B cell (primary cell): ENCODE data around the gene COQ7. TPM values are rescaled to one million over a fixed set of nuclear protein-coding genes. Genes with fewer than 3 reads are reported as not detected.
A peak's percentile ranks its signal among the peaks of the same experiment; 100 is the strongest.

Experiments used
- ATAC-seq: fragments of 200-7000 bp; cut with Tn5 transposase; one replicate; pipeline ENCODE4 v1.10.0; 2021; ENCODE audit warnings: low read depth, mild to moderate bottlenecking, moderate number of reproducible peaks, moderate library complexity
- CTCF ChIA-PET: fragments of 350-600 bp; sonication (Branson Sonifier 250); formaldehyde crosslinking; loops from one replicate; lab custom pipeline; 2021; ENCODE audit warnings: antibody characterized with exemption, inconsistent platforms; lab: Charles Lee
- POLR2A ChIA-PET: fragments of 350-600 bp; sonication (Branson Sonifier 250); formaldehyde crosslinking; loops from one replicate; lab custom pipeline; 2021; ENCODE audit warnings: antibody characterized with exemption; lab: Charles Lee
- DNase-seq: peaks from one replicate; pipeline ENCODE4 v3.0.0; 2013
- H2AFZ ChIP-seq: 2 replicates; pipeline ENCODE4 v1.6.1; 2012; ENCODE audit warnings: mild to moderate bottlenecking, low read depth, low read length; ENCODE audit not compliant: insufficient read depth, poor library complexity, severe bottlenecking
- H3K27ac ChIP-seq, 2 donors: 1 replicate in 1 of 2; 2 replicates in 1 of 2; pipeline ENCODE4 v1.5.1; 2012 to 2013; ENCODE audit warnings: low read length in 2 of 2, mild to moderate bottlenecking in 2 of 2, moderate library complexity in 1 of 2
- H3K27me3 ChIP-seq, 4 experiments: fragments of 200-600 bp in 1 of 4; sonication (generic) in 1 of 4; replicated peaks in 1 of 4; 1 replicate in 2 of 4; 2 replicates in 2 of 4; pipeline versions ENCODE4 v1.6.1 to v1.7.0; 2013 to 2016; ENCODE audit warnings: low read length in 3 of 4, mild to moderate bottlenecking in 2 of 4, mixed read lengths in 1 of 4, moderate library complexity in 1 of 4; ENCODE audit not compliant: insufficient read depth in 4 of 4, control insufficient read depth in 3 of 4; ENCODE audit errors: control extremely low read depth in 1 of 4
- H3K36me3 ChIP-seq, 2 experiments: replicated peaks in 1 of 2; 1 replicate in 1 of 2; 2 replicates in 1 of 2; pipeline versions ENCODE4 v1.6.1 to v1.7.1; 2013; ENCODE audit warnings: low read length in 1 of 2; ENCODE audit not compliant: insufficient read depth in 2 of 2, control insufficient read depth in 1 of 2; ENCODE audit errors: control extremely low read depth in 1 of 2, extremely low read depth in 1 of 2
- H3K4me1 ChIP-seq, 2 donors: fragments of 200-600 bp in 1 of 2; sonication (generic) in 1 of 2; 1 replicate in 1 of 2; 2 replicates in 1 of 2; pipeline versions ENCODE4 v1.5.1 to v1.6.1; 2013 to 2017; ENCODE audit warnings: low read length in 2 of 2; ENCODE audit not compliant: control insufficient read depth in 2 of 2, insufficient read depth in 2 of 2
- H3K4me2 ChIP-seq: replicated peaks from 2 replicates; pipeline ENCODE3; 2012; ENCODE audit warnings: mild to moderate bottlenecking, low read depth, low read length; ENCODE audit not compliant: poor library complexity, severe bottlenecking
- H3K4me3 ChIP-seq, 5 experiments: fragments of 200-600 bp in 1 of 5; sonication (generic) in 1 of 5; 1 replicate in 3 of 5; 2 replicates in 2 of 5; pipeline versions ENCODE4 v1.5.1 to v1.7.0; 2011 to 2016; ENCODE audit warnings: low read length in 4 of 5, mild to moderate bottlenecking in 4 of 5, low read depth in 2 of 5, control low read depth in 1 of 5, moderate library complexity in 1 of 5; ENCODE audit not compliant: insufficient read depth in 1 of 5; ENCODE audit errors: control extremely low read depth in 1 of 5, extremely low read depth in 1 of 5
- H3K79me2 ChIP-seq: fragments of 200-600 bp; sonication (generic); one replicate; pipeline ENCODE4 v1.6.0; 2016; ENCODE audit warnings: low read length; ENCODE audit not compliant: control insufficient read depth, insufficient read depth
- H3K9ac ChIP-seq: fragments of 200-600 bp; sonication (generic); 2 replicates; pipeline ENCODE4 v1.6.1; 2017; ENCODE audit warnings: mild to moderate bottlenecking, low read length, moderate library complexity
- H3K9me3 ChIP-seq, 3 donors: one replicate each; pipeline versions ENCODE4 v1.6.1 to v1.7.1; 2013; ENCODE audit warnings: low read length in 2 of 3; ENCODE audit not compliant: control insufficient read depth in 2 of 3, insufficient read depth in 1 of 3; ENCODE audit errors: control extremely low read depth in 1 of 3
- H4K20me1 ChIP-seq: 2 replicates; pipeline ENCODE4 v1.6.0; 2012; ENCODE audit warnings: mild to moderate bottlenecking, low read length; ENCODE audit not compliant: insufficient read depth, control insufficient read depth, poor library complexity, severe bottlenecking
- H3K27ac Mint-ChIP-seq: one replicate; pipeline ENCODE4 v1.8.0; 2021; ENCODE audit warnings: mixed read lengths
- H3K27me3 Mint-ChIP-seq: one replicate; pipeline ENCODE4 v1.8.0; 2021; ENCODE audit warnings: mixed read lengths
- H3K4me1 Mint-ChIP-seq: one replicate; pipeline ENCODE4 v1.8.0; 2021; ENCODE audit warnings: mixed read lengths
- H3K4me3 Mint-ChIP-seq: one replicate; pipeline ENCODE4 v1.8.0; 2021; ENCODE audit warnings: mixed read lengths
- H3K9me3 Mint-ChIP-seq: one replicate; pipeline ENCODE4 v1.8.0; 2022; ENCODE audit warnings: mixed read lengths; ENCODE audit not compliant: insufficient read depth
- CTCF ChIP-seq: fragments of 200-600 bp; IDR thresholded peaks from one replicate; pipeline ENCODE4 v1.8.0; 2022; ENCODE audit warnings: antibody characterized with exemption, mild to moderate bottlenecking
- EZH2 ChIP-seq: IDR thresholded peaks from 2 replicates; pipeline ENCODE4 v1.6.1; 2012; ENCODE audit warnings: borderline replicate concordance, low read depth, mild to moderate bottlenecking, moderate library complexity, low read length; ENCODE audit not compliant: insufficient read depth, poor library complexity, severe bottlenecking
- WGBS: methylation state at CpG from one replicate; pipeline ENCODE4 v1.1.5; 2013; ENCODE audit warnings: missing lambda C conversion rate; ENCODE audit not compliant: insufficient coverage; 5-methylcytosine and 5-hydroxymethylcytosine counted together
- intact Hi-C: fragments of 100-400 bp; cut with micrococcal nuclease; formaldehyde crosslinking; loops from one replicate; pipeline ENCODE4 v1.10.0; 2022
- polyA plus RNA-seq: library from polyadenylated mRNA; depleted of rRNA; stranded (reverse); fragments of >200 nt; gene quantifications from 2 replicates; pipeline ENCODE4 v1.2.3, GENCODE V29; 2012
- total RNA-seq, 2 donors: library from RNA; stranded (reverse); fragments of 120-200 nt in 1 of 2; gene quantifications; 1 replicate in 1 of 2; 2 replicates in 1 of 2; pipeline versions ENCODE4 v1.2.3 to v1.2.4, GENCODE V29; 2013 to 2022

The COQ7 gene
- total and polyA plus RNA-seq, 2 donors (not counting 1 experiment from before 2014, with no cell fraction given), result 8.1 to 19.4 TPM

DNA sequence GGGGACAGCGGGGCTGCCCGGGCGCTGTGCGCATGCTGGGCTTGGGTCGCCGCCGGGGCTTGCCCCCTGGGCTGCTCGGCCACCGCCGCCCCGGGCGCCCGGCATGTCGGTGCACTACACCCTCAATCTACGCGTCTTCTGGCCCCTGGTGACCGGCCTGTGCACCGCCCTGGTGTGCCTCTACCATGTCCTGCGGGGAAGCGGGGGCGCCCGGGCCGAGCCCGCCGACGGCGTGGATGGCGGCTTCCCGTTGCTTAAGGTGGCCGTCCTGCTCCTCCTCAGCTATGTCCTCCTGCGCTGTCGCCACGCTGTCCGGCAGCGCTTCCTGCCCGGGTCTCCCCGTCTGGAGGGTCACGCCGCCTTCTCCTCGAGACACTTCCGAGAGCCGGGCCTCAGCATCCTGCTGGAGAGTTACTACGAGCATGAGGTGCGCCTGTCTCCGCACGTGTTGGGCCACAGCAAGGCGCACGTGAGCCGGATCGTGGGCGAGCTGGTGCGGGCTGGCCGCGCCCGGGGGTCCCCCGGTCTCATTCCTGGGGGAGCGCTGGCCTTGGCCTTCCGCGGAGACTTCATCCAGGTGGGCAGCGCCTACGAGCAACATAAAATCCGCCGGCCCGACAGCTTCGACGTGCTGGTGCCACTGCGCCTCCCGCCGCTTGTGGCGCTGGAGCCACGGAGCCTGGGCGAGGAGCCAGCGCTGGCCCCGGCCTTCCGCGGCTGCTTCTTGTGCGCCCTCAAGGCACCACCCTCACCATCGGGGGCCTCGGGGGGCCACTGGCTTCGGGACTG is 47.1 kb downstream of the COQ7 start:
- Histone ChIP-seq H2AFZ (peak overlapping the region; percentile 65), H4K20me1 (no peaks in the 10 kb centered on the region), H3K36me3 (no peaks in the 10 kb centered on the region), H3K9ac (peak overlapping the region; percentile 53), H3K4me3 (peak overlapping the region in 3 of 5 experiments; percentile 38 to 53 (median 42)), H3K27ac (no peak overlapping the region), H3K4me2 (peak overlapping the region; percentile 75), H3K4me1 (peaks cover 28 to 38% of the 10 kb centered on the region in 2 donors), H3K79me2 (no peaks in the 10 kb centered on the region), H3K27me3 (peaks cover 0 to 12% (median 0%) of the 10 kb centered on the region in 4 experiments), H3K9me3 (no peaks in the 10 kb centered on the region)
- intact Hi-C loops, result loop anchor here (5.0 kb wide), 1 partner anchor 98 kb away; no protein-coding TSS in a partner anchor
- ATAC-seq (peak; percentile 29), DNase-seq (no peak)
- Mint-ChIP-seq H3K27me3 (peaks cover 13% of the 10 kb centered on the region), H3K27ac (peak overlapping the region; percentile 84), H3K4me3 (peak overlapping the region; percentile 86), H3K4me1 (peaks cover 43% of the 10 kb centered on the region), H3K9me3 (no peaks in the 10 kb centered on the region)
- ChIA-PET POLR2A (no interaction called here), CTCF (interaction anchor here (0.9 to 2.6 kb wide), 3 partner anchors 25 to 261 kb away, joined by 3 to 15 read pairs (median 4); no protein-coding TSS in a partner anchor)
- no peak for TF ChIP-seq CTCF
- TF ChIP-seq EZH2, result no peak
- WGBS, result 38% methylated on average over 80 of the region's 80 CpGs
